ENCODE results near the gene USP17L15.
"Not testable (repeated sequence)": the region's sequence is repeated elsewhere in the genome, so short reads cannot be mapped to it uniquely, and the experiment has no call there.

Gene USP17L15

GRCh38 chr4:9234085-9234484, at the start of gene USP17L15:
TSS of gene USP17L15 (plus strand) at chr4:9234385. CDS start at chr4:9234385, 0 bp downstream.
- not testable (repeated sequence) for DNase-seq (ENCODE audit: low read depth)

GRCh38 chr4:9210357-9210756, 23.8 kb upstream of the USP17L15 start, which contains the start of gene USP17L10:
TSS of gene USP17L10 (plus strand) at chr4:9210657. CDS start at chr4:9210657, 0 bp downstream.
- not testable (repeated sequence) for DNase-seq (ENCODE audit: low read depth)

- not testable (repeated sequence) for DNase-seq (ENCODE audit: low read depth)
These were observed 19.5 kb upstream of the USP17L15 start for GRCh38 chr4:9214701-9215100.

GRCh38 chr4:9215105-9215504, 19.1 kb upstream of the USP17L15 start, which contains the start of gene USP17L11:
TSS of gene USP17L11 (plus strand) at chr4:9215405. CDS start at chr4:9215405, 0 bp downstream.
- not testable (repeated sequence) for DNase-seq (ENCODE audit: low read depth)

- DNase-seq (ENCODE audit: low read depth) = not testable (repeated sequence)
These were observed 14.3 kb upstream of the USP17L15 start, which contains the start of gene USP17L12 for GRCh38 chr4:9219852-9220251. TSS of gene USP17L12 (plus strand) at chr4:9220152. CDS start at chr4:9220152, 0 bp downstream.

- DNase-seq (ENCODE audit: low read depth) = not testable (repeated sequence)
These were observed 9.6 kb upstream of the USP17L15 start, which contains the start of gene USP17L13 for GRCh38 chr4:9224596-9224995. TSS of gene USP17L13 (plus strand) at chr4:9224896. CDS start at chr4:9224896, 0 bp downstream.

- not testable (repeated sequence) for DNase-seq (ENCODE audit: low read depth)
These were observed 3.9 kb upstream of the USP17L15 start for GRCh38 chr4:9230249-9230648.

- not testable (repeated sequence) for DNase-seq (ENCODE audit: low read depth)
These were observed 4.3 kb downstream of the USP17L15 start for GRCh38 chr4:9238461-9238860.

GRCh38 chr4:9243579-9243978, 9.4 kb downstream of the USP17L15 start, which contains the start of gene USP17L17:
TSS of gene USP17L17 (plus strand) at chr4:9243879. CDS start at chr4:9243879, 0 bp downstream.
- not testable (repeated sequence) for DNase-seq (ENCODE audit: low read depth)

GRCh38 chr4:9247953-9248680, 13.9 kb downstream of the USP17L15 start, which contains the start of gene USP17L18:
TSS of gene USP17L18 (plus strand) at chr4:9248630. CDS start at chr4:9248630, 0 bp downstream.
- not testable (repeated sequence) for DNase-seq (ENCODE audit: low read depth)

GRCh38 chr4:9253078-9253477, 18.9 kb downstream of the USP17L15 start, which contains the start of gene USP17L19:
TSS of gene USP17L19 (plus strand) at chr4:9253378. CDS start at chr4:9253378, 0 bp downstream.
- DNase-seq (ENCODE audit: low read depth) = not testable (repeated sequence)

- not testable (repeated sequence) for DNase-seq (ENCODE audit: low read depth)
These were observed 23.6 kb downstream of the USP17L15 start, which contains the start of gene USP17L20 for GRCh38 chr4:9257824-9258223. TSS of gene USP17L20 (plus strand) at chr4:9258124. CDS start at chr4:9258124, 0 bp downstream.

GRCh38 chr4:9262572-9262971, 28.4 kb downstream of the USP17L15 start, which contains the start of gene USP17L21:
TSS of gene USP17L21 (plus strand) at chr4:9262872. CDS start at chr4:9262872, 0 bp downstream.
- not testable (repeated sequence) for DNase-seq (ENCODE audit: low read depth)

- DNase-seq (ENCODE audit: low read depth) = not testable (repeated sequence)
These were observed 33.1 kb downstream of the USP17L15 start, which contains the start of gene USP17L22 for GRCh38 chr4:9267319-9267718. TSS of gene USP17L22 (plus strand) at chr4:9267619. CDS start at chr4:9267619, 0 bp downstream.

- not testable (repeated sequence) for DNase-seq (ENCODE audit: low read depth)
These were observed 37.5 kb downstream of the USP17L15 start for GRCh38 chr4:9271719-9272118.

Measured in T-helper 22 cell (primary cell).